HG03175 (cell line): ENCODE data around the gene STK26.
"Not testable (repeated sequence)": the region's sequence is repeated elsewhere in the genome, so short reads cannot be mapped to it uniquely, and the experiment has no call there.

Source experiments
- ATAC-seq: cut with Tn5 transposase; IDR thresholded peaks from one replicate; pipeline ENCODE4 v1.9.1; 2021; ENCODE audit warnings: mild to moderate bottlenecking, moderate library complexity; ENCODE audit not compliant: unreplicated experiment

Gene STK26

DNA sequence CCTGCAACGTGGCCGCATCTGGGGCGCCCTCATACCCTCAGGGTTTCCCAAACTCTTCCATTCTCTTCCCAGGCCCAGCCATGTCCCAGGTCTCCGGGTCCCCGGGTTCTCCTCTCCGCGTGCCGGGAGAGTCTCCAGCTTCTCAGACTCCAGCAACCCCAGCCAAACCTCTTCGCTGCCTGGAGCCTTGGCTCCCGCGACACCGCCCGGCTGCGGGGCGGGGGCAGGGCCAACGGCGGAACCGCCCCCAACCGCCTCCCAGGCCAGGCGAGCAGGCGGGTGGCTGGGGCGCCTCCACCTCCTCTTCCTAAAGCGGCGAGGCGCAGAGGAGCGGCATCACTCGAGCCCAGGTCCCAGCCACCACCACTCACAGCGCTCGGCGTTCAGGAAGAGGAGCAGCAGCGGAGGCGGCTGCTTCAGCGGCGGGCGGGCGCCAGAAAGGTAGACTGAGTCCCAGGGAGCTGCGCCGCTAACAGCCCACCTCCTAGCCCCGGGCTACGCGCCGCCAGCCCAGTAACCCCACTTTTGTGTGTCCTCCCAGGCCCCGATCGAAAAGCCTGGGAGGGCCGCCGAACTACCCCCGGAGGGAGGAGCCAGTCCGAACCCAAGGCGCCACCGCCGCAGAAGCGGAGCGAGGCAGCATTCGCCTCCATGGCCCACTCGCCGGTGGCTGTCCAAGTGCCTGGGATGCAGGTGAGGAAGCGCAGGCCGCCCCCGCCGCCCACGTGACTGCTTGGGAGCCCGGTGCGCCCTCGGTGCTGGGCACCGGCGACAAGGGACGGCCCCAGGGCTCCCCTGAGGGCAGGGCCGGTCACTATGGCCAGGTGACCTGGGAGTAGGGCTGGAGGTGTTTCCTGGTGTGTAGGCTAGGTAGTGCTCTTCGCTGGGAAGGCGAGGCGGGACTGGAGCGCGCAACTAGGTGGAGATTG is at the start of gene STK26:
TSS of gene STK26 (plus strand) at position 336 of the 929 bp plus-strand sequence. CDS start at position 652, 316 bp downstream.
- peak; percentile 84 for ATAC-seq

DNA sequence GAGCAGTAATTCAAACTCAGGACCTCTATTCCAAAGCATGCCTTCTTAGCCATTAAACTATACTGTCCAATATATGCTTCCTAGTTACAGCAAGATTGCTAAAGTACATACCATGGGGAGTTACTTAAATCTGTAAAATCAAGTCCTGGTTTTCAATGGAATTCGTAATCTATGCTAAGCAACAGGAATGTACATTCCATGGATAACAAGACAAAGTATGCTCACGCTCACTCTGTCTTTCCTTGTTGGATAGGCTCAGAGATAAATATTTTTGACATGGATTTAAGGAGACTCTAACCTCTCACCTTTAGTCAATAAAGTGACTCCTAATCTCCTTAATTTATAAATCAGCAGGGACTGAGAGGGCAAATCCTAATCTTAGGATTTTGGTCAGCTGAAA is 47.3 kb upstream of the STK26 start:
- ATAC-seq: no peak

DNA sequence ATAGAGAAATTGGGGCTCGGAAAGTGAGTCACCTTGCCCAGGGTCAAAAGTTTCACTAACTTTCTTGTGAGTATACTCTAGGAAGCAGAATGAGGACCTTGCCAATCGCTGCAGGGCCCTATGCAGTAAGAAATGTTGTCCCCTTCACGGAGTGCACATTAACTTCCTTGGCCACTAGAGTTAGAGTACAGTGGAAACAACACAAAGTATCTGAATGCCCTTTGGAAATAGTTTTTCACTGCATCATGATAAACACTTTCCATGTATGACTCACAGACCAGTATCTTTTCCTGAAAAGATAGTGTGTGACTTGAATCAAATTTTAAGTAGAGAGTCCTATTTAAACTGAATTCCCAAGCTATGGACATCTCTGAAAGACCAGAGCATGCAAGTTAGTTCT is 45.5 kb upstream of the STK26 start:
- ATAC-seq: no peak

DNA sequence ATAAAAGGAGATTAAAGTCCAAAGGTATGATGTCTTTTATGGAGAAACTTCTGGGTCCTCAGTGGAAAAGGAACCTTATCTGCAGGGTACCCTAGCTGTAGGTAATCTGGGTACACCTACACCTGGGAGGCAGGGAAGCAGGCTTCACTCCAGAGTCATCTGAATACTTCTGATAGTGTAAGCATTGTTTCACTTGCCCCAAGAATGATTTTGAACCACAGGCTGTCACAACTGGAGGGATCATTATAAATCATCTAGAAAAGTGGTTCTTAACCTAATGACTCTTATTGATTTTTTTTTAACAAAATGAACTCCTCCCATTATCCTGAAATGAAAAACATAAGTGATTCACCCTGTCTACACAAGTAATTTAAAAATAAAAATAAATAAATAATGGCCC is 44.0 kb upstream of the STK26 start:
- ATAC-seq: no peak

DNA sequence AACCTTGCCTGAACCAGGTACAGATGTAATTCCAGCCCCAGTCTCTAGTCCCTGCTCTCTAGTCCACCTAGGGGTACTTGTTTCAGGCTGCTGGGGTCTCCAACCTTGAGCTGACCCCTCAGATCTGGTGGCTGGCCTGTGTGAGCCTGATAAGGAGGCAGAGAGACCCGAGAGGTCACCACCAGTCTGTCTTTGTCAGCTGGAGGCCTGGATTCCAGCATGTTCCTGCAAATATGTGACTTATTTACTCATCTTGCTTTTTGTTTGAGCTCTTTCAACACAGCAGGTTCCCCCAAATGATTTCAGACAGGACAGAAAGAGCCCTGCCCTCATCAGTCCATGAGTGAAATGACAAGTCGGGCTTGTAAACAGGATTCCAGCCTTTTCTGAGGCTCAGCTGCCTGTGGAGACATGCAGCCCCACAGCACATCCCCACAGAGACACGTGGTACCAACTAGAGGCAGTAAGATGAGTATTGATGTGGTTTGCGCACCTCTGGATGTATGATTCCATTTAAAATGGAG is 37.5 kb upstream of the STK26 start:
- ATAC-seq: no peak

DNA sequence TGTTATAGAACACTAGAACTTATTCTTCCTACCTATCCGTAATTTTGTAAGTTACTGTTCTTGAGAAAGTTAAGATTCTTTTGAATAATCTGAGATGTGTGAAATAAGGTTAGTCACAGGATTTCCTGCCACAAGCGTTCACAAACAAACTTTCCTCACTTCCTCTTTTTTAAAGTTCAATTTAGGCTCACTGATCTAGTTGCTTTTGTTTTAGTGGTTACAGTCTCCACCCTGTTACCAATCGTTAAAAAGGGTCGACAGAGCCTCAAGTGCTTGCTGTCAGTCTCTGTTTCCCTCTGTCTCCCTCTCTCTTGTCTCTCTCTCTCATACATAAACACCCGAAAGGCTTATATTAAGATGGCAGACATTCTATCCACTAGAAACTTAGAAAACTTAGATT is 35.9 kb upstream of the STK26 start:
- ATAC-seq: peak; percentile 99

DNA sequence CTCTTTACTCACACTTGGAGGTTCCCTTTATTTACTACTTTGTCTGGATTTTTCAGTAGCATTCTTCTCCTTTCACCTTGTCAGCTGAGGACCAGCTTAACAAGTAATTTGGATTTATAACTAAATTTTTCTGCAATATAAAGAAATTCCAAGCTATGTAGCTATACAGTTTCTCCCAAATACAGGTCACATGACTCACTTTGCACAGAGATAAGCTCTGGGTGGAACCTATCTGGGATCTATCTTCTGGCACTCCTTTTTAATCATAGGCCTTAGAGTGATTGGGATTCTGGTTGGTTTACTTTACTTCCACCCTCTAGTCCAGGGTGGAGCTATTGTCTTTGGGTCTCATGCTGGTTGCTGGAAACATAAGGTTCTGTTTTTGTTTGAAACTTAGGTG is 34.9 kb upstream of the STK26 start:
- ATAC-seq: no peak

DNA sequence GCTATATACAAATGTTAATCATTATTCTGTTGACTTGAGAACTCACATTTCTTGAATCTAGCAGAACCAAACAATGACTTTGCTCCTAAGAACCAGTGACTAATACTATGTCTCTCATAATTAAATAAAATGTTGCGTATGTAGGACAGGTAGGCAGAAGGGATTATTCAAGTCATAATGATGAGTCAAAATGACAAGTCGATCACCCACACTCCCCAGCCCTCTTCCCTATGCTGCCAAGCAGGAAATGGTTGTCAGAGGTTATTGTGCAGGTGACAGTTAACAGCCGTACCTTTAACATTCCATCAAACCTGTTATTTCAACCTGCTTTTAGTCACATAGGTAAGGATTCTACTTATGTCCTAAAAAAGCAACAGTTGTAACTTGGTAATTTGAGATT is 22.0 kb upstream of the STK26 start:
- no peak for ATAC-seq

DNA sequence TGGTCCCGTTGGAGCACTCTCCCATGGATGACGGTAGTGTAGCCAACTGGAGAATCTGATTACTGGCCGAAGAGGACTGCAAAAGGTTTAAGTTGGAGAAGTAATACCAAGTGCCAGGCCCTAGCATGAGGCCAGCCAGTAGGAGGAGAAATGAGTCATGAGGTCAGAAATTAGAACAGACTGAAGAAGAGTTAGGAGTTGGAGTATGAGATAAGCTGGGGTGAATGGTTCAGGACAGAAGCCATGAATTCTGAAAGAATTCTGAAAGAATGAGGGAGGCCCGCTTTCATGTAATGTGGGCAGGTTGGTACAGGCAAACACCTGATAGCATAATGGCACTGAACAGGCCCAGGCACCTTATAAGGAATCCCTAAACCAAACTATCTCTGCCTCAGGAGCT is 18.4 kb upstream of the STK26 start:
- no peak for ATAC-seq

DNA sequence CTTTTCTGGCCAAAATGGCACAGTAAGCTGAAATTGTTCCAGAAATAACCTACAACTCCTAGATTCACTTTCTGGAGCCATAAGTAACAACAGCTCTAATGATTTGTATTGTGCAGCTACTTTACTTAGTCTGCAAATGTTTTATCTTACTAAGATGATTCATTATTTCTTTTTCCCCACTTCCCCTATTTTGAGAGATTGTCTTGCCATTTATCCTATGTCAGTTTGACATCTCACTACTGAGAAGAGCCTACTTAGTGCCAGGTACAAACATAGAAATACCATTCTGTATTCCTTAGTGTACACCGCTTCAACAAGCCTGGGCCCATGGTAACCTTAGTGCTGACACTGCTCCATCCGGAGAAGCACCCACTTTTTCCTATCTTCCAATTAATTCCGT is 13.8 kb upstream of the STK26 start:
- no peak for ATAC-seq

DNA sequence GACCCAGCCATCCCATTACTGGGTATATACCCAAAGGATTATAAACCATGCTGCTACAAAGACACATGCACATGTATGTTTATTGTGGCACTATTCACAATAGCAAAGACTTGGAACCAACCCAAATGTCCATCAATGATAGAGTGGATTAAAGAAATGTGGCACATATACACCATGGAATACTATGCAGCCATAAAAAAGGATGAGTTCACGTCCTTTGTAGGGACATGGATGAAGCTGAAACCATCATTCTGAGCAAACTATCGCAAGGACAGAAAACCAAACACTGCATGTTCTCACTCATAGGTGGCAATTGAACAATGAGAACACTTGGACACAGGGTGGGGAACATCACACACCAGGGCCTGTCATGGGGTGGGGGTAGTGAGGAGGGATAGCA is 12.9 kb upstream of the STK26 start:
- not testable (repeated sequence) for ATAC-seq

DNA sequence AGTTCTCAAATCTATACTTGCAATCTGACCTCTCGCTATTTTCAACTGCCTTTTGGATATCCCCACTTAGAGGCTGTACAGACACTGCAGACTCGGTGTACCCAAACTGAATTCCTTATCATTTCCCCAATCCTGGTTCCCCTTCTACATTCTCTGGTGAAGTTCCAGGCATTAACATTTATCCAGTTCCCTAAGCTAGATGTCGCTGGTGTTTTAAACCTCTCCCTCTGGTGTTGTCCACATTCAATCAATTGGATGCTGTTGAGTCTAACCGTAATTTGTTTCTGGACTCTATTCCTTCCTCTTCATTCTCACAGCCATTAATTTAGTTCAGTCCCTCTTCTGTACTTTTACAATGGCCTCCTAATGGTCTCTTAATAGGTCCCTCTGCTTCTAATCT is 7.2 kb upstream of the STK26 start:
- ATAC-seq: no peak

DNA sequence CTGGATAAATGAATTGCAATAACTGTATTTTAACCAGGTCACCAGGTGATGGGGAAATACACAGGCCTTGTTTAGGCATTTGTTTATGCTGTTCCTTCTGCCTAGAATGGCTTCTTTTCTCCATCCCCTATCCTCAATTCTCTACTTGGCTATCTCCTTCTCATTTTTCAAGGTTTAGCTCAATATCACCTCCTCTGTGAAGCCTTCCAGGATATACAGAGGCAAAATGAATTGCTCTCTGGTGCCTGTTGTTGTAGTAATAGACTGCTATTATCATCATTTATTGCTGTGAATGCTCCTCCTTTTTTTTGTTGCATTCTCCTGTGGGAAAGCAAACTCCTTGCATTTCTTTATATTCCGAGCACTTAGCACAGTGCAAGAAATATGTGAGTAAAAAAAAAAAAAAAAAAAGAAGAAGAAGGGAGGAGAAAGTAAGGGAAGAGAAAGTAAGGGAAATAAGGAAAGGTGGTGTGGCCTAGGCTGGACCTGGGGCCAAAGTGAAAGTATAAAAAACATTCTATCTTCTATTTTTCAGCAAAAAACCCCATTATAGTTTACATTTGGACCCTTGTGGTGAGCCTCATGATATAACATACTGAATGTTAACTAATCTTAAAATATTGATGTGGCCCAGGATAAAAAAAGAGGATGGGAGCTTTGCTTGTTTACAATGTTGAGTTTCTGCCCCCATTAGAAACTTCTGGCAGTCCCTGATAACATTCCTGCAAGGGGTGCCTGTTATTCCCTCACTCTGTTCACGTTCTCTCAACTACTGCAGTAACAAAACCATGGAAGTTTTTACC is 6.3 kb upstream of the STK26 start:
- ATAC-seq: no peak

DNA sequence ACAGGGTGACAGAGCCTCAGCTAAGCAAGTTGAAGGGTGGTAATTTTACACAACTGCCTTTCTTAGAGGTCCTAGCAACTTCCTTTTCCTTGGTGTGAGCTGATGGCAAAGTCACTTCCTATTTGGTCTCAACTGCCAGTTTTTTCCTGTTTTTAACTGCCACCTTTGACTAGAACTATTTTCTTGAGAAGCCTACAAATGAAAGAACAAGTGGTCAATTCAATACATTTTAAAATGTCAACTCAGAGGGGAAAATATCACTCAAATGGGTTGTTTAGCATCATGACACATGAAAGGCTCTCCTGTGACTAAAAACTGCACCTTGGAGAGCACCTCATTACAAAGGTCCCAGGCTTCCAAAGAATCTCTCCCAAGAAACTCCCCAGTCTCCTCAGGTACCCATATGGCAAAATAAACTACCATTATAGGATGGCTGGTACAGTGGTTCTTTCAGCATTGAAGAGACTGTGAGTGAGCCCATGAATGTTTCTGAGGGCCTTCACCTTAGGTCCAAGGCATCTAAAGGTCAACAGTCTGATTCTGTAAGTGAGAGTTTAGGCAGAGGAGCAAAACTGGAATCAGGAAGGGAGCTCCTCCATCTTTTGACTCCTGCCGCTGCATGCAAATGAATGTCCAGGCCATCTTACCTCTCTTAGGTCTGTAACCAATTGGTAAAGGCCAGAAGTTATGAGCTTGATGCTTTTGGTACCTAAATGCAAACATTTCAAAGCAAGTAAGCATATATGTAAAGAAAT is 5.5 kb upstream of the STK26 start:
- ATAC-seq: no peak

DNA sequence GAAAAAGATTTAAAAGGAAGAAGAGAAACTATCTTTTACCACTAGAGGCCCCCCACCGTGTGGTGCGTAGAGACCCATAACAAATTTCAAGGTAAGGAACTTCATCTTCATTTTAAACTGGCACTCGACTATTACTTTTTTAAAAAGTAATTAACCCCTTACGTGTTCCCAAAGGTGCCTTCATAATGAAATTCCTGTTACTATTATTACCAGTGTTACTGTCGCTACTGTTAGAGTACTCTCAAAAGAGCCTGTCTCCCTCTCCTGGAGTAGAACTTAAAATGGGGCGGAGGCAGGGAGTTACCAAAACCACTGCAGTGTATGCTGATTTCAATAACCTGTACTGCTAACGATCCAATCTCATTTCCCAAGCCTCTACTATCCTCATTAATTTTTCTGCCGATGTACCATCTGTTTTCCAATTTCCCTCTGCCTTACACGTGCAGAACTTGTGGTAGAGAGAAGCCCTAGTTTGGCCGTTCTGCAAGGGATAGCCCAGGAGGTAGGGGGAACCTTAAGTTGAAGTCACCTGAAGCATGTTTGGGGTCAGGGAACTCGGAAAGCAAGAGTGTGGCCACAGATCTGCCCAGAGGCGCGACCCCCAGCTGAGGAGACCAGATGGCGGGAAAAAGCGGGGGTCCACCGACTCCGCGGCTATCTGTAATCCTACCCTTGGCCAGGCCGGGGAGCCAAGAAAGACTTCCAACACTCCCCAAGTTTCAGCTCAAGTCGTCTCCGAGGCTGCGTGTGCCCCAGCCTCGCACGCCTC is 720 bp upstream of the STK26 start:
- ATAC-seq: peak; percentile 28

DNA sequence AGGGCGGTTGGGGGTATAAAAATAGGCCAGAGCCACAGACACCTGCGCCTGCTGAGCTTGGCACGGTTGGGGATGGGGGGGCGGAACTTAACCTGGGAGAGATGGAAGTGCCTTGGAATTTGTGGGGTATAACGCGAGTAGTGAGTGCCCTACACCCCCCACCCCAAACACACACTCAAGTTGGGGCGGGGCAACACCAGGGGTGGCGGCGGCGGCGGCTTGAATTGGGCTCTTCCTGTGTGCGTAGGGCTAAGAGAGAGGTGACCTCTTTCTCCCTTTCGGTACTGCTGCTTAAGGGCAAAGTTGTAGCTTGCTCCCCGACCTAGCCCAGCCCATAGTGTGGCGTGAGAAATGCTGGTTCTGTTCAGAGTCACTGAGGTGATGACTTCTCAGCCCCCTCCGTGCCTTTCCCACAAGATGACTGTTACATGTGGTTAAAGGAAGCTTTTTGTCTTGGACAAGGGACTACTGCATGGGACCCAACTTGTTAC is 839 bp downstream of the STK26 start:
- peak; percentile 58 for ATAC-seq

DNA sequence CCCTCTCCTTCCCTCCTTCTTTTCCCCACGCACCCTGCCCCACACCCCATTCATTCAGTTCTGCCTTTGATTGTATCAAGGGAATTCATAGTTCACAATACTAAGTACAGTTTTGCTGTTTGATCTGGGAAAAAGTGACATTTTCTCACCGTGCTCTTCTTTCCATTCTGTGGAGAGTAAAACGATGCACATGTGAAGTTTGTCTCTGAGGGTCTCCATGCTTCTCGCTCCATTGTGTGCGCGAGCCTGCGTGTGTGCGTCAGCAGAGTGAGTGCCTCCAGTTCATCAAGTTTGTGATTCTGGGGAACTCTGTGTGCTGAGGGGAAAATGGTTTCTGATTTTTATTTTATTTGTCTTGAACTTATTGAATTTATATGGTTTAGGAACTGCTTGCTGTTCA is 1.9 kb downstream of the STK26 start:
- ATAC-seq: no peak

DNA sequence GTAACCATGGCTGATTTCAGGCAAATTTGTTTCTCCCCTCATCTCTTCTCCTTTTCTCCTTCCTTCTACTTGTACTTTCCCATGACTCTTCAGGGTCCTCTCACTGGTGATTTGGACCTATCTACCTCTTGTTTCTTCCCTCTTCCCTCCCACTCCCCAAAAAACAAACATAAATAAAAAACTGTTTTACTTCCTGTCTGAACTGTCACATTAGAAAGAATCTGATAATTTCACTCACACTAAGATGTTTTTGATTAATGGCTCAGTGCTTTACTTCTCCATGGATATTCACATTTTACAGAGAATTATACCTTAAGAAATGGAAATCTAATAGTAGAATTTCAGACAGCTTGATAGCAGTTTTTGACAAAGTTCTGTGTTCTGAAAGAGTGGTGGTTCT is 7.2 kb downstream of the STK26 start:
- ATAC-seq: no peak

DNA sequence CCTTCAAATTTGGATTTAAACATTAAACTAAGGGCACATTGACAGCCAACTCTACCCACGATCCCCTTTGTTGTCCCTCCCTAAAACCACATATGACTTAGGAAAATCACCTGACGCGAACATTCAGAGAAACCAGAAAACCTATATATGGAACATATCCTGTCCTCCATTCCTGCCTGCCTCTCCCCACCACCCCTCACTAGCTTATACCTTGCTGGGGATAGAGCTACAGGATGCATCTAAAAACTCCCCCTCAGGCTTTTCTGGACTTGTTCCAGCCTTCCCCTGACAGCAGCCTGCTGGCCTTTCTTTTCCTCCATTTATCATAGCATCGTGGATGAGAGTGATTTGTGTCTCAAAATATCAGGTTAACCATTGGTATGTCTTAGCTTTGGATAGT is 8.8 kb downstream of the STK26 start:
- ATAC-seq: no peak

DNA sequence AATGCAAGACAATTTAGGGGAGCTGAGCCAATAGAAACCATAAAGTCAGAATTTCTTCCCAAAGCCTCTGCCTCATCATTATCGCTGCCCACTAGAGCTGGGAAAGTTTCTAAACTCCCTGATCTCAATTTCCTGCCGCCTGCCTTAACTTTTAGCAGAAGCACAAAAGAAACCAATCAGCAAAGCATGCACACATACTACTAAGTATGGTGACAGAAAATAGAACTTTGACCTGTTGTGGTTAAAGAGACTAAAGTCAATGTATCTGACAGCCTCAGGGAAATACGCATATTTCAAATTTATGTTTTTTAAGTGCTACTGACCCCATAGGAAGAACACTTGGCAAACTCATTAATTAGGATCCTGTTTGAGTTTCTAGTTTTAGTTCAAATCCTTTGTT is 10.1 kb downstream of the STK26 start:
- ATAC-seq: no peak
